IMR-90 (cell line): ENCODE measurements around the gene FAM168B. TPM values are rescaled to one million over a fixed set of nuclear protein-coding genes. Genes with fewer than 3 reads are reported as not detected.

Experiments
- ATAC-seq: fragments of 200-7000 bp; cut with Tn5 transposase; 2 replicates; pipeline ENCODE4 v1.9.1; 2020; ENCODE audit warnings: low read depth, mild to moderate bottlenecking, moderate library complexity
- BruUV-seq: library from RNA; stranded (reverse); fragments of 400-500 nt; replicated peaks from 2 replicates; lab custom pipeline; 2021; lab: Mats Ljungman, UMichigan
- CTCF ChIA-PET: fragments of 300-600 bp; formaldehyde crosslinking; extraction: SDS; loops from one replicate; lab custom pipeline; 2021; ENCODE audit warnings: antibody characterized with exemption; lab: Yijun Ruan, JAX
- POLR2A ChIA-PET: fragments of 300-600 bp; sonication (Branson Sonifier 250); formaldehyde crosslinking; loops from one replicate; lab custom pipeline; 2022; ENCODE audit warnings: antibody characterized with exemption; ENCODE audit not compliant: unreplicated experiment; lab: Charles Lee
- DNase-seq: peaks from one replicate; pipeline ENCODE4 v3.0.0; 2013
- H2AFZ ChIP-seq: replicated peaks from 2 replicates; pipeline ENCODE3; 2013; ENCODE audit warnings: low read length, mild to moderate bottlenecking; ENCODE audit not compliant: poor library complexity
- H2AK5ac ChIP-seq: 2 replicates; pipeline ENCODE4 v1.6.1; 2013; ENCODE audit warnings: low read depth, low read length, inconsistent platforms
- H2AK9ac ChIP-seq: replicated peaks from 2 replicates; pipeline ENCODE3; 2013; ENCODE audit warnings: mild to moderate bottlenecking, low read depth, low read length, moderate library complexity; ENCODE audit not compliant: poor library complexity
- H2BK120ac ChIP-seq: 2 replicates; pipeline ENCODE4 v1.6.1; 2013; ENCODE audit warnings: low read depth, low read length, inconsistent platforms
- H2BK15ac ChIP-seq: 3 replicates; pipeline ENCODE4 v1.6.1; 2013; ENCODE audit warnings: low read depth, low read length, inconsistent platforms
- H2BK20ac ChIP-seq: 2 replicates; pipeline ENCODE4 v1.6.1; 2013; ENCODE audit warnings: low read depth, mild to moderate bottlenecking, inconsistent platforms, low read length, moderate library complexity
- H2BK5ac ChIP-seq: 2 replicates; pipeline ENCODE4 v1.6.1; 2013; ENCODE audit warnings: mild to moderate bottlenecking, low read depth, low read length, inconsistent platforms; ENCODE audit not compliant: poor library complexity, severe bottlenecking
- H3K14ac ChIP-seq: replicated peaks from 2 replicates; pipeline ENCODE4 v1.6.1; 2013; ENCODE audit warnings: low read depth, low read length, inconsistent platforms
- H3K18ac ChIP-seq: 2 replicates; pipeline ENCODE4 v1.6.1; 2013; ENCODE audit warnings: low read depth, low read length, control low read depth
- H3K23ac ChIP-seq: 2 replicates; pipeline ENCODE4 v1.6.1; 2013; ENCODE audit warnings: low read depth, low read length, inconsistent platforms
- H3K27ac ChIP-seq: 2 replicates; pipeline ENCODE4 v1.5.1; 2013; ENCODE audit warnings: mild to moderate bottlenecking, control low read depth, low read length; ENCODE audit not compliant: insufficient read depth
- H3K27me3 ChIP-seq: 2 replicates; pipeline ENCODE4 v1.6.1; 2013; ENCODE audit warnings: low read length; ENCODE audit not compliant: control insufficient read depth, insufficient read depth
- H3K36me3 ChIP-seq: 2 replicates; pipeline ENCODE4 v1.6.1; 2013; ENCODE audit warnings: low read length, mixed read lengths; ENCODE audit not compliant: control insufficient read depth, insufficient read depth
- H3K4ac ChIP-seq: 2 replicates; pipeline ENCODE4 v1.6.1; 2013; ENCODE audit warnings: low read depth, low read length, inconsistent platforms
- H3K4me1 ChIP-seq: 2 replicates; pipeline ENCODE4 v1.6.1; 2013; ENCODE audit warnings: low read length, mixed read lengths; ENCODE audit not compliant: control insufficient read depth, insufficient read depth
- H3K4me2 ChIP-seq: 2 replicates; pipeline ENCODE4 v1.6.1; 2013; ENCODE audit warnings: low read depth, mild to moderate bottlenecking, control low read depth, low read length, moderate library complexity
- H3K4me3 ChIP-seq: 2 replicates; pipeline ENCODE4 v1.5.1; 2013; ENCODE audit warnings: low read depth, mild to moderate bottlenecking, control low read depth, low read length, moderate library complexity; ENCODE audit not compliant: insufficient read depth
- H3K56ac ChIP-seq: 2 replicates; pipeline ENCODE4 v1.6.1; 2013; ENCODE audit warnings: low read length, inconsistent platforms; ENCODE audit not compliant: insufficient read depth; ENCODE audit errors: extremely low read depth
- H3K79me1 ChIP-seq, 2 experiments: 2 replicates each; pipeline ENCODE4 v1.6.1; 2013; ENCODE audit warnings: low read length in 2 of 2, inconsistent platforms in 1 of 2, low read depth in 1 of 2
- H3K9ac ChIP-seq: 2 replicates; pipeline ENCODE4 v1.6.1; 2013; ENCODE audit warnings: low read depth, low read length, control low read depth
- H3K9me1 ChIP-seq: 2 replicates; pipeline ENCODE4 v1.6.1; 2013; ENCODE audit warnings: low read length, inconsistent platforms; ENCODE audit not compliant: insufficient read depth
- H3K9me3 ChIP-seq: 2 replicates; pipeline ENCODE4 v1.6.1; 2013; ENCODE audit warnings: low read length; ENCODE audit not compliant: control insufficient read depth, insufficient read depth
- H4K20me1 ChIP-seq: 2 replicates; pipeline ENCODE4 v1.6.1; 2013; ENCODE audit warnings: low read length, inconsistent platforms; ENCODE audit not compliant: insufficient read depth
- H4K5ac ChIP-seq: 2 replicates; pipeline ENCODE4 v1.6.1; 2013; ENCODE audit warnings: mild to moderate bottlenecking, low read depth, low read length, control low read depth
- H4K8ac ChIP-seq, 2 experiments: 2 replicates each; pipeline ENCODE4 v1.6.1; 2013; ENCODE audit warnings: low read depth in 2 of 2, low read length in 2 of 2, control low read depth in 1 of 2, inconsistent platforms in 1 of 2
- H4K91ac ChIP-seq: 2 replicates; pipeline ENCODE4 v1.6.1; 2013; ENCODE audit warnings: low read depth, low read length, inconsistent platforms; ENCODE audit not compliant: insufficient read depth
- BHLHE40 ChIP-seq: fragments of 150-350 bp; IDR thresholded peaks from 2 replicates; pipeline ENCODE4 v1.6.1; 2016; ENCODE audit warnings: mild to moderate bottlenecking, low read depth, low read length
- MXI1 ChIP-seq: IDR thresholded peaks from 2 replicates; pipeline ENCODE4 v1.6.1; 2012; ENCODE audit warnings: low read depth, mild to moderate bottlenecking, low read length, moderate library complexity, borderline replicate concordance
- RAD21 ChIP-seq: IDR thresholded peaks from 2 replicates; pipeline ENCODE4 v1.6.1; 2012; ENCODE audit warnings: low read length, improper control_type of control experiment
- WGBS, 2 experiments: methylation state at CpG; one replicate each; pipeline versions ENCODE4 v1.1.5 to v1.1.7; 2013; ENCODE audit warnings: missing lambda C conversion rate in 2 of 2; ENCODE audit not compliant: insufficient read length in 1 of 2; ENCODE audit errors: extremely low coverage in 2 of 2; 5-methylcytosine and 5-hydroxymethylcytosine counted together
- dilution Hi-C: fragments of 300-500 bp; cut with HindIII; formaldehyde crosslinking; loops from one replicate; pipeline ENCODE4 v1.14.3; 2018; ENCODE audit warnings: low sequenced_read_pairs; ENCODE audit not compliant: unreplicated experiment
- in situ Hi-C: fragments of 300-500 bp; cut with MboI; formaldehyde crosslinking; loops from 3 replicates; pipeline ENCODE4 v1.14.3; 2019; ENCODE audit warnings: low sequenced_read_pairs, inconsistent platforms, mixed read lengths
- intact Hi-C: fragments of 100-400 bp; cut with micrococcal nuclease; formaldehyde crosslinking; loops from 2 replicates; pipeline ENCODE4 v1.10.0; 2022
- polyA plus RNA-seq, 3 experiments: library from polyadenylated mRNA; depleted of rRNA; stranded (reverse); fragments of >200 nt; gene quantifications; 2 replicates each; pipeline ENCODE4 v1.2.3, GENCODE V29; 2012; ENCODE audit warnings: low replicate concordance in 1 of 3
- total RNA-seq: library from RNA; depleted of rRNA; stranded (reverse); fragments of >200 nt; gene quantifications from 2 replicates; pipeline ENCODE4 v1.2.3, GENCODE V29; 2012

The FAM168B gene
- total and polyA plus RNA-seq, 2 of the 4 experiments (the other 2 are of a cell fraction) = 76.4 to 106 TPM

DNA sequence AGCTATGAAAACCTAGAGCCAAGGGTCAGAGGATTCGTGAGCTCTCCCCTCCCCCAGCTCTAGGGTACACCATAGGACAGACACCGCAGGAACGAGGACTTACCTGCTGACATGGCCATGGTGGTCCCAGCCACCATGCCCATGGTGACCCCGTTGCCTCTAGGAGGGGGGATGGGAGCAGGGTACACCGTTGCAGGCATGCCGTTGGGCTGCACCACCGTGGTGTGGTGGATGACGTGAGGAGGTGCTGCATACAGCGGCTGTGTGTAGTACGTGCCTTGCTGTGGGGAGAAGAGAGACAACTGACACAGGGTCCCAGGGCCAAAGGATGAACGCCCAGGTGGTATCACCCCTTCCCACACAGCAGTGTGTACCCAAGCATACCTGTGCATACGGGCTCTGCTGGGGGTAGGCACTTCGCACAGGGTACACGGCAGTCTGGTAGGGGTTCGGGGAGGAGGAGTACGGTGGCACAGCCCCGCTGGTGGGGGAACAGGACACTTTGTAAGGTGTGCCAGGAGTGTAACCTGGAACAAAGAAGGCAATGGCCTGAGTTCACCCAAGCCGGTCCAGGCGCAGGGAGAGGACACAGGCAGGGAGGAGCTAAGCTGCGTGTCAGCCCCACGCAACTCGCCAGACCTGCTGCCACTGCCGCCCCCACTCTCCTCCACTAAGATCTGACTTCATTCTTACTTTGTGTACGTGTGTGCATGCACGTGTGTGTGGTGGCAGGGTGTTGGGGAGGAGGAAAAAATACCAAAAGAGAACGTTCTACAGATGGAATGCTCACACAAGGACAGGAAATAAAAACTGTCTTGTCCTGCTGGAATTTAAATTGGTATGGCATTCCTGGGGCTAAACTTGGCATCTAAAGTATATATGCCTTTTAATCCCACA is 37.8 kb downstream of the FAM168B start:
- H3K79me1 ChIP-seq = peaks cover 34 to 75% of the 10 kb centered on the region in 2 experiments; a peak in 3 of 4 replicates
- H3K4me2 ChIP-seq = no peak overlapping the region
- H2AFZ ChIP-seq = peak overlapping the region; percentile 18
- peak; percentile 85 for ATAC-seq
- H3K9ac ChIP-seq = no peak overlapping the region
- dilution Hi-C loops = no loop called here
- H3K27me3 ChIP-seq = no peaks in the 10 kb centered on the region
- peak overlapping the region; percentile 49; the same call in 1 of the 2 replicates for H3K18ac ChIP-seq
- H3K23ac ChIP-seq = peak overlapping the region; percentile 31
- H3K4me1 ChIP-seq = peaks cover 19% of the 10 kb centered on the region
- ChIA-PET POLR2A (no interaction called here), CTCF (interaction anchor here (0.7 kb wide), 1 partner anchor 19 kb away, joined by 3 read pairs; no protein-coding TSS in a partner anchor)
- WGBS, 2 experiments = 95% methylated on average over 7 of the region's 26 CpGs; no CpG with 5 or more reads in 1 of the 2 experiments
- intact Hi-C loops = loop anchor here (5.0 kb wide), 1 partner anchor 37 kb away; the partner anchor contains the start of gene FAM168B
- peak overlapping the region; percentile 90 for H2BK5ac ChIP-seq
- no peaks in the 10 kb centered on the region for H3K9me3 ChIP-seq
- H4K5ac ChIP-seq = peak overlapping the region; percentile 32
- H2AK9ac ChIP-seq = peak overlapping the region; percentile 87
- peak overlapping the region; percentile 6; the same call in 1 of the 2 replicates for H2BK120ac ChIP-seq
- peak overlapping the region; percentile 42; the same call in 1 of the 2 replicates for H3K14ac ChIP-seq
- H4K20me1 ChIP-seq = peaks cover 62% of the 10 kb centered on the region
- H2BK15ac ChIP-seq = peak overlapping the region; percentile 19; the same call in 1 of the 3 replicates
- H4K91ac ChIP-seq = peak overlapping the region; percentile 65
- peak overlapping the region; percentile 45 to 60; a peak in 3 of 4 replicates for H4K8ac ChIP-seq
- H3K27ac ChIP-seq = peak overlapping the region; percentile 75
- no TSS peak for BruUV-seq
- no peak overlapping the region for H3K4me3 ChIP-seq
- TF ChIP-seq BHLHE40 = peak; percentile 99
- no peak for TF ChIP-seq RAD21
- peak; percentile 72; the same call in 1 of the 2 replicates for TF ChIP-seq MXI1
- DNase-seq = peak; percentile 75
- H2AK5ac ChIP-seq = peak overlapping the region; percentile 37
- H3K4ac ChIP-seq = peak overlapping the region; percentile 80
- peaks cover 47% of the 10 kb centered on the region for H3K36me3 ChIP-seq
- H3K9me1 ChIP-seq = peaks cover 28% of the 10 kb centered on the region
- H3K56ac ChIP-seq = peak overlapping the region; percentile 11; the same call in 1 of the 2 replicates
- in situ Hi-C loops = no loop called here
- H2BK20ac ChIP-seq = peak overlapping the region; percentile 58
